Liver (tissue), 9 donors: Measurements from ENCODE around the gene IQCK. TPM values are rescaled to one million over a fixed set of nuclear protein-coding genes. Genes with fewer than 3 reads are reported as not detected.

Source experiments
- DNase-seq: peaks from one replicate; pipeline ENCODE4 v3.0.0-alpha.2; 2017; ENCODE audit warnings: low spot score
- H3K27ac ChIP-seq, 2 donors: one replicate each; pipeline ENCODE4 v1.7.0; 2013; ENCODE audit warnings: inconsistent platforms in 2 of 2, low read length in 2 of 2, control low read depth in 1 of 2, low read depth in 1 of 2, mild to moderate bottlenecking in 1 of 2
- H3K27me3 ChIP-seq, 4 donors: one replicate each; pipeline versions ENCODE4 v1.6.1 to v1.7.0; 2013; ENCODE audit warnings: low read length in 3 of 4, inconsistent platforms in 1 of 4, mild to moderate bottlenecking in 1 of 4, moderate library complexity in 1 of 4; ENCODE audit not compliant: control insufficient read depth in 4 of 4, insufficient read depth in 4 of 4
- H3K36me3 ChIP-seq, 4 donors: one replicate each; pipeline versions ENCODE4 v1.6.1 to v1.7.0; 2013; ENCODE audit warnings: low read length in 3 of 4, mild to moderate bottlenecking in 3 of 4, low read depth in 1 of 4, moderate library complexity in 1 of 4; ENCODE audit not compliant: control insufficient read depth in 4 of 4, insufficient read depth in 3 of 4
- H3K4me1 ChIP-seq, 4 donors: one replicate each; pipeline versions ENCODE4 v1.6.1 to v1.7.0; 2013; ENCODE audit warnings: low read length in 3 of 4, mild to moderate bottlenecking in 3 of 4, moderate library complexity in 1 of 4; ENCODE audit not compliant: control insufficient read depth in 4 of 4, insufficient read depth in 4 of 4
- H3K4me3 ChIP-seq, 3 donors: one replicate each; pipeline versions ENCODE4 v1.6.1 to v1.7.0; 2013; ENCODE audit warnings: low read length in 3 of 3, control low read depth in 1 of 3, low read depth in 1 of 3, mild to moderate bottlenecking in 1 of 3
- H3K9ac ChIP-seq, 2 donors: one replicate each; pipeline ENCODE4 v1.7.0; 2013; ENCODE audit warnings: low read length in 2 of 2, mild to moderate bottlenecking in 2 of 2, moderate library complexity in 2 of 2, control low read depth in 1 of 2, low read depth in 1 of 2
- H3K9me3 ChIP-seq, 4 donors: one replicate each; pipeline versions ENCODE4 v1.6.1 to v1.7.0; 2013; ENCODE audit warnings: low read length in 3 of 4; ENCODE audit not compliant: control insufficient read depth in 4 of 4
- ATF3 ChIP-seq: IDR thresholded peaks from 2 replicates; pipeline ENCODE4 v1.6.1; 2016; ENCODE audit warnings: antibody characterized with exemption
- CTCF ChIP-seq: fragments of 150-350 bp; IDR thresholded peaks from 2 replicates; pipeline ENCODE4 v1.5.1; 2017; ENCODE audit warnings: improper control_type of control experiment, low read depth, low read length; ENCODE audit not compliant: missing input control
- EGR1 ChIP-seq, 2 donors: IDR thresholded peaks; 2 replicates each; pipeline ENCODE4 v1.6.1; 2016 to 2018; ENCODE audit warnings: antibody characterized with exemption in 2 of 2, low read depth in 2 of 2
- FOXA1 ChIP-seq: IDR thresholded peaks from 2 replicates; pipeline ENCODE4 v1.6.1; 2016; ENCODE audit warnings: antibody characterized with exemption
- FOXA2 ChIP-seq: IDR thresholded peaks from 2 replicates; pipeline ENCODE4 v1.6.1; 2016; ENCODE audit warnings: antibody characterized with exemption
- GABPA ChIP-seq, 2 donors: IDR thresholded peaks in 1 of 2; conservative IDR thresholded peaks in 1 of 2; 2 replicates each; pipeline ENCODE4 v1.6.1; 2016; ENCODE audit warnings: antibody characterized with exemption in 2 of 2, mild to moderate bottlenecking in 1 of 2, moderate library complexity in 1 of 2
- HNF4A ChIP-seq, 2 donors: conservative IDR thresholded peaks; 2 replicates each; pipeline ENCODE4 v1.6.1; 2016; ENCODE audit warnings: antibody characterized with exemption in 2 of 2, mild to moderate bottlenecking in 2 of 2
- HNF4G ChIP-seq: IDR thresholded peaks from 2 replicates; pipeline ENCODE4 v1.6.1; 2016; ENCODE audit warnings: antibody characterized with exemption
- JUND ChIP-seq, 2 donors: IDR thresholded peaks; 2 replicates each; pipeline ENCODE4 v1.6.1; 2016; ENCODE audit warnings: antibody characterized with exemption in 2 of 2
- MAX ChIP-seq: IDR thresholded peaks from 2 replicates; pipeline ENCODE4 v1.6.1; 2016; ENCODE audit warnings: antibody characterized with exemption
- NR2F2 ChIP-seq: IDR thresholded peaks from 2 replicates; pipeline ENCODE4 v1.6.1; 2016; ENCODE audit warnings: antibody characterized with exemption
- RAD21 ChIP-seq, 2 donors: IDR thresholded peaks; 2 replicates each; pipeline ENCODE4 v1.6.1; 2016; ENCODE audit warnings: antibody characterized with exemption in 2 of 2, mild to moderate bottlenecking in 2 of 2
- REST ChIP-seq: IDR thresholded peaks from 2 replicates; pipeline ENCODE4 v1.6.1; 2016; ENCODE audit warnings: antibody characterized with exemption, mild to moderate bottlenecking
- RXRA ChIP-seq, 2 donors: IDR thresholded peaks; 2 replicates each; pipeline ENCODE4 v1.6.1; 2017 to 2018; ENCODE audit warnings: antibody characterized with exemption in 2 of 2, mild to moderate bottlenecking in 1 of 2
- SP1 ChIP-seq: IDR thresholded peaks from 2 replicates; pipeline ENCODE4 v1.6.1; 2018; ENCODE audit warnings: antibody characterized with exemption, mild to moderate bottlenecking
- TAF1 ChIP-seq: conservative IDR thresholded peaks from 2 replicates; pipeline ENCODE4 v1.6.1; 2016; ENCODE audit warnings: antibody characterized with exemption, mild to moderate bottlenecking
- YY1 ChIP-seq: IDR thresholded peaks from 2 replicates; pipeline ENCODE4 v1.6.1; 2016; ENCODE audit warnings: antibody characterized with exemption, mild to moderate bottlenecking
- ZBTB33 ChIP-seq: IDR thresholded peaks from 2 replicates; pipeline ENCODE4 v1.6.1; 2016; ENCODE audit warnings: antibody characterized with exemption
- WGBS: extraction: QIAGEN DNeasy Blood & Tissue Kit; methylation state at CpG from one replicate; pipeline ENCODE4 v1.1.7; 2013; 5-methylcytosine and 5-hydroxymethylcytosine counted together
- polyA plus RNA-seq, 2 donors: library from polyadenylated mRNA; stranded (reverse) in 1 of 2; unstranded in 1 of 2; fragments of 200-250 nt in 1 of 2; fragments of >200 nt in 1 of 2; fragmentation: Nextera tagmentation in 1 of 2; extraction: Ambion mirVana in 1 of 2; gene quantifications; one replicate each; pipeline versions ENCODE4 v1.2.1 to v1.2.3, GENCODE V29; 2013 to 2015
- total RNA-seq, 2 donors: library from RNA; depleted of rRNA; stranded (reverse); fragments of >200 nt; gene quantifications; one replicate each; pipeline ENCODE4 v1.2.3, GENCODE V29; 2014
- donor health status: healthy.
- donor health status: healthy.
- donor health status: healthy.
- donor health status: healthy.
- donor health status: healthy.

Gene IQCK
- total and polyA plus RNA-seq, 4 donors: 2.1 to 4.4 (median 2.9) TPM

- H3K4me1 ChIP-seq: no peaks in the 10 kb centered on the region
- H3K4me3 ChIP-seq: no peak overlapping the region
- DNase-seq: no peak
- no peak overlapping the region for H3K27ac ChIP-seq
- H3K9me3 ChIP-seq: no peaks in the 10 kb centered on the region
- H3K27me3 ChIP-seq: no peaks in the 10 kb centered on the region
- no peaks in the 10 kb centered on the region for H3K36me3 ChIP-seq
- 88% methylated on average over 12 of the region's 12 CpGs for WGBS
- TF ChIP-seq GABPA (IDR thresholded peaks at IDR 0.05 in 1 of 2, conservative IDR thresholded peaks at IDR 0.05 in 1 of 2) (no peak), ZBTB33 (no peak), CTCF (no peak), RXRA (IDR thresholded peaks at IDR 0.05) (no peak), YY1 (no peak), RAD21 (IDR thresholded peaks at IDR 0.05) (no peak), HNF4G (no peak), JUND (IDR thresholded peaks at IDR 0.05) (no peak), FOXA2 (no peak), MAX (no peak), TAF1 (no peak), FOXA1 (no peak), SP1 (no peak), EGR1 (IDR thresholded peaks at IDR 0.05; ENCODE audit: low read depth in 2 of 2) (no peak), ATF3 (no peak), REST (no peak), NR2F2 (no peak)
- H3K9ac ChIP-seq: no peak overlapping the region
Observed at GRCh38 chr16:19776565-19776964, 58.5 kb downstream of the IQCK start.

- Histone ChIP-seq H3K27me3 (no peaks in the 10 kb centered on the region), H3K9ac (no peak overlapping the region), H3K4me1 (no peaks in the 10 kb centered on the region), H3K9me3 (no peaks in the 10 kb centered on the region), H3K27ac (no peak overlapping the region), H3K4me3 (no peak overlapping the region), H3K36me3 (no peaks in the 10 kb centered on the region)
- no peak for DNase-seq
- TF ChIP-seq EGR1 (IDR thresholded peaks at IDR 0.05; ENCODE audit: low read depth in 2 of 2) (no peak), ATF3 (no peak), TAF1 (no peak), HNF4A (conservative IDR thresholded peaks at IDR 0.05) (no peak)
- WGBS: 89% methylated on average over 3 of the region's 3 CpGs
Observed at GRCh38 chr16:19780321-19780720, 62.2 kb downstream of the IQCK start.
